Esophagus (tissue), 2 donors: Measurements from ENCODE around the gene NPAS3. TPM values are rescaled to one million over a fixed set of nuclear protein-coding genes. Genes with fewer than 3 reads are reported as not detected.
"Not testable (repeated sequence)": the region's sequence is repeated elsewhere in the genome, so short reads cannot be mapped to it uniquely, and the experiment has no call there.

Experiments
- H3K27ac ChIP-seq, 2 donors: one replicate each; pipeline ENCODE4 v1.5.1; 2013; ENCODE audit warnings: low read depth in 2 of 2, mild to moderate bottlenecking in 2 of 2, inconsistent platforms in 1 of 2, low read length in 1 of 2, moderate library complexity in 1 of 2
- H3K27me3 ChIP-seq, 2 donors: one replicate each; pipeline ENCODE4 v1.6.1; 2013; ENCODE audit warnings: low read length in 2 of 2, control low read depth in 1 of 2, mild to moderate bottlenecking in 1 of 2; ENCODE audit not compliant: insufficient read depth in 2 of 2, control insufficient read depth in 1 of 2
- H3K36me3 ChIP-seq, 2 donors: one replicate each; pipeline ENCODE4 v1.6.1; 2013; ENCODE audit warnings: low read length in 1 of 2; ENCODE audit not compliant: control insufficient read depth in 2 of 2, insufficient read depth in 2 of 2
- H3K4me1 ChIP-seq, 2 donors: one replicate each; pipeline ENCODE4 v1.6.1; 2013; ENCODE audit warnings: low read length in 1 of 2; ENCODE audit not compliant: control insufficient read depth in 2 of 2, insufficient read depth in 2 of 2
- H3K4me3 ChIP-seq, 2 donors: one replicate each; pipeline ENCODE4 v1.5.1; 2013; ENCODE audit warnings: low read length in 2 of 2, mild to moderate bottlenecking in 2 of 2, low read depth in 1 of 2, moderate library complexity in 1 of 2
- H3K9me3 ChIP-seq, 2 donors: one replicate each; pipeline ENCODE4 v1.6.1; 2013; ENCODE audit warnings: mild to moderate bottlenecking in 2 of 2, low read depth in 1 of 2, low read length in 1 of 2, moderate library complexity in 1 of 2; ENCODE audit not compliant: control insufficient read depth in 2 of 2, insufficient read depth in 1 of 2
- WGBS, 2 donors: extraction: QIAGEN DNeasy Blood & Tissue Kit; methylation state at CpG; one replicate each; pipeline ENCODE4 v1.1.7; 2013; 5-methylcytosine and 5-hydroxymethylcytosine counted together
- polyA plus RNA-seq, 2 donors: library from polyadenylated mRNA; stranded (reverse); fragments of 200-250 nt; gene quantifications; one replicate each; pipeline ENCODE4 v1.2.3, GENCODE V29; 2013
- donor health status: healthy with polysubstance abuse.
- donor health status: Bipolar disorder and iron deficiency.

Gene NPAS3
- polyA plus RNA-seq, 2 donors, result 0.08 to 0.13 TPM

DNA sequence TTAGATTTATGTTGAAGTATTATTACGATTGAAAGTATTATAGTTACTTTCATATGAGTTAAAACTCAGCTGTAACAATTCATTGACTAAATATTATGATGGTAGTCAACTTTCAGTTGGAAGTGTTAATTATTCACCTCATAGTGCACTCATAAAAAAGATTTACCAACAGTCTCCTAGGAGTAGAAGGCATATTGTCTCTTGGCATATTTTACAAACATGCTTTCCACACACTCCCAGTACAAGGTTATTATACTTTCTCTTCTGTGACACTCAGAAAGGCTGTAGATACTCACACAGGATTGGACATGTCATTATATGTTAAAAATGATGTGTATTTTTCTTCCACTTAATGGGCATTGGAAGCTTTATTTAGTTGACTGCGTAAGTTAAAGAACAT, 147.1 kb downstream of the NPAS3 start:
- Histone ChIP-seq H3K36me3 (no peaks in the 10 kb centered on the region), H3K4me3 (no peak overlapping the region), H3K4me1 (no peaks in the 10 kb centered on the region), H3K27ac (no peak overlapping the region), H3K27me3 (no peaks in the 10 kb centered on the region), H3K9me3 (peaks cover 0 to 2% of the 10 kb centered on the region in 2 donors)
- 94 to 97% methylated on average over 2 of the region's 2 CpGs for WGBS, 2 donors

GRCh38 chr14:33088274-33088673, 149.6 kb downstream of the NPAS3 start:
- not testable (repeated sequence) for H3K9me3 ChIP-seq, H3K27me3 ChIP-seq, H3K4me3 ChIP-seq, H3K4me1 ChIP-seq, H3K27ac ChIP-seq, H3K36me3 ChIP-seq
- WGBS, 2 donors, result 89 to 91% methylated on average over 11 of the region's 11 CpGs

GRCh38 chr14:33098016-33098415, 159.3 kb downstream of the NPAS3 start:
- Histone ChIP-seq H3K27ac (no peak overlapping the region), H3K9me3 (no peaks in the 10 kb centered on the region), H3K36me3 (no peaks in the 10 kb centered on the region), H3K4me3 (no peak overlapping the region), H3K27me3 (no peaks in the 10 kb centered on the region), H3K4me1 (no peaks in the 10 kb centered on the region)

DNA sequence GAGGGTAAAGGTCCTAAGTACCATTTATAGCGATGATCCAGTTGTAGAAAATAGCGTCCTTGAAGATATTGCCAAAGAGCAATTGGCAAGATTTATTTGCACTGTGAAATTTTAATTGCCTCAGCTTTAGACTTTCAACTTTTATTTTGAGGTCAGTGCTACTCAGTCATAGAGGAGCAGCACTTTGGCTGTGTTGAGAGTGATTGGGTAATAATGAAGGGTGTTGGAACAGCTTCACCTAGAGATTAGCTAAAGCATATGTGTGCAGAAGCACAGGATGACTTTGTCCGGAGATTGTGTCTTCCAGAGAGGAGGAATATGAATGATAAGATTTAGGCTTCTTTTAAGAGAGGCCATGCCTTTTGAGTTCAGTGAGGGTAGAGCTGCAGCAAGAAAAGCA, 164.8 kb downstream of the NPAS3 start:
- H3K4me1 ChIP-seq, result no peaks in the 10 kb centered on the region
- no peaks in the 10 kb centered on the region for H3K36me3 ChIP-seq
- no peak overlapping the region for H3K4me3 ChIP-seq
- no peak overlapping the region for H3K27ac ChIP-seq
- H3K27me3 ChIP-seq, result no peaks in the 10 kb centered on the region
- 62 to 68% methylated on average over 3 of the region's 3 CpGs for WGBS, 2 donors
- no peaks in the 10 kb centered on the region for H3K9me3 ChIP-seq

- Histone ChIP-seq H3K27ac (no peak overlapping the region), H3K9me3 (no peaks in the 10 kb centered on the region), H3K36me3 (no peaks in the 10 kb centered on the region), H3K4me1 (no peaks in the 10 kb centered on the region), H3K27me3 (no peaks in the 10 kb centered on the region), H3K4me3 (no peak overlapping the region)
- WGBS, 2 donors, result 83 to 85% methylated on average over 2 of the region's 2 CpGs
Observed at GRCh38 chr14:33103966-33104365, 165.3 kb downstream of the NPAS3 start.

DNA sequence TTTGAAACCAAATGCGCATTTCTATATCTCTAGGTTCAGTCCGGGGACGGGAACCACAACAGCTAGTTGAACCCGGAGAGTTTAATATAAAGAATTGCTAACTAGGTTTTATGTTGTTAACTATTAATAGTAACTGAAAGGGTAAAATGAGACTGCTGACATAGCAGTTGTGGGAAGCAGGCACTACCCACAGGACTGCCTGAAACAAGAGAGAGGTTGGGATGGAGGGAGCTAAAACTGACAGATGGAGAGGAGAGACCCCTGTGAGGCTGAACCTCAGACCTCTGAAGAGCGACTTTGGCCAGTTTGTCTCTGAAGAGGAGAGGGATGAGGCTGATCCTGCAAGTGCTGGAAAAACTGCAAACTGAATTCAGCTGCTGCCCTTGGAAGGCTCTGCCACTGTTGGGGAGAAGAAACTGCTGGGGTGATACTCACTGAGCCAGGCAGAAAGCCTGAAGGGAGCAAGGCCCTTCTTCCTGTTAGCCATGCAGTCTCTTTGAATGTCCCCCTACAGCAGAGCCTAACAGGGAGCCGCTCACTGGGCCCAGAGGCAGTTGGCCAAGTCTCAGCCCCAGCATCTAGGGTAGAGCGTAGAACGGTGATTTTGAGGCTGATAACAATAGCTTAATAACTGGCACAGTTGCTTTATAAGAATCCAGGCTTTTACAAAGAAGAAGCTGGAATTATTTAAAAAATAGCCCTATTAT, 172.2 kb downstream of the NPAS3 start:
- H3K4me1 ChIP-seq, result no peaks in the 10 kb centered on the region
- H3K36me3 ChIP-seq, result no peaks in the 10 kb centered on the region
- no peak overlapping the region for H3K4me3 ChIP-seq
- no peak overlapping the region for H3K27ac ChIP-seq
- 69 to 74% methylated on average over 8 of the region's 8 CpGs for WGBS, 2 donors
- no peaks in the 10 kb centered on the region for H3K9me3 ChIP-seq
- no peaks in the 10 kb centered on the region for H3K27me3 ChIP-seq

DNA sequence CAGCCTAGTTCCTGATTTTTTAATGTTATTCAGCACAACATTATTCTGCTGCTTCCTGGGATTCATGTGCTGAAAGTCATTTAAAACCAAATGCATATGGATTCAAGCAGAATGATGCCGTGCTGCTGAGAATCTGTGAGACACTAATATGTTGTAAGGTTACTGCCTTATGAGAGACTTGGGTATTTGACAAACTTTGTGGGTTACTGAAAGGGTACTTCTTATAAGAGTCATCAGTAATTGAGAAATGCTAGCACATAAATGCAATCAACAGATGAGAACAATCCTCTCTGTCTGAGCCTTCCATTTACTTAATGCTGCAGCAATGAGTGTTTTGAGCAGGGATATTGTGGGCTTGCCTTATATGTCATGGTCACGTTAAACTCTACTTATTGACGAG, 175.7 kb downstream of the NPAS3 start:
- no peaks in the 10 kb centered on the region for H3K4me1 ChIP-seq
- H3K36me3 ChIP-seq, result no peaks in the 10 kb centered on the region
- 81 to 87% methylated on average over 3 of the region's 3 CpGs for WGBS, 2 donors
- no peak overlapping the region for H3K4me3 ChIP-seq
- no peaks in the 10 kb centered on the region for H3K27me3 ChIP-seq
- no peak overlapping the region for H3K27ac ChIP-seq
- H3K9me3 ChIP-seq, result no peaks in the 10 kb centered on the region

DNA sequence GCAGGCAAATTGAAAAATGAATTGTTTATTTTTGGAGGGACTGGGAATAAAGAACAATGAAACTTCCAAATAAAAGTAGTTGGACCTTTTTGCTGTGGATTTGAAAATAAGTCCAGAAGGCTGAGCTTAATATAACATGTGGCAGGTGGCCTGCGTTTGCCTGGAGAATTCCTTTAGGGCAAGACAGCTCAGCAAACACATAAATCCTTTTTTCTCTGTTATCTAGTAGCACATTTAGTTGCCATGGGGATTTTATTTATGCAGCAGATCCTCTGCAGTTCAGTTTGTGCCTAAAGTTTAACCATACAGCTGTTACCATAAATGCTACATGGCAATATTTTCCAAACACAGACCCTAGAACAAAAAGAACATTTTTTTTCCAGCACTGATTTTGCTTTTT, 180.0 kb downstream of the NPAS3 start:
- Histone ChIP-seq H3K9me3 (no peaks in the 10 kb centered on the region), H3K27ac (no peak overlapping the region), H3K4me3 (no peak overlapping the region), H3K36me3 (no peaks in the 10 kb centered on the region), H3K27me3 (no peaks in the 10 kb centered on the region), H3K4me1 (no peaks in the 10 kb centered on the region)
- 15 to 20% methylated on average over 1 of the region's 1 CpG for whole genome bisulfite sequencing, 2 donors

GRCh38 chr14:33120341-33120740, 181.7 kb downstream of the NPAS3 start:
- Histone ChIP-seq H3K27me3 (no peaks in the 10 kb centered on the region), H3K36me3 (no peaks in the 10 kb centered on the region), H3K9me3 (no peaks in the 10 kb centered on the region), H3K27ac (no peak overlapping the region), H3K4me3 (no peak overlapping the region), H3K4me1 (no peaks in the 10 kb centered on the region)
- WGBS, 2 donors, result 57 to 69% methylated on average over 3 of the region's 3 CpGs

DNA sequence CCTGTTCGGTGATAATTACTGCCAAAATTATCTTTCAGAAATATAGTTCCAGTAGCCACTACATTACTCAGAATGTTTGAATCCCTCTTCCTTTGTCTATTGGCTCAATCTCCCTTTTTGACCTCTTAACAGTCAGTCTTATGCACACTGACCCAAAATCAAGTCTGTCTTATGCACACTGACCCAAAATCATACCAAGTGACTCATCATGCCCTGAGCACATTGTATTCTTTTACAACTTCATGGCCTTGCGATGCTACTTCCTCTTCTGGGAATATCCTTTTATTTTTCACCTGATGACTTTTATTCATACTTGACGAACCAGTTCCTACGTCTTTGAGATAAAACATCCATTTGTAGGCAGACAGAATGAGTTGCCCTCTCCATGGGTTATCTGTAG, 182.3 kb downstream of the NPAS3 start:
- no peaks in the 10 kb centered on the region for H3K4me1 ChIP-seq

More for the DNA sequence above, 182.3 kb downstream of the NPAS3 start:
- Histone ChIP-seq H3K4me3 (no peak overlapping the region), H3K9me3 (no peaks in the 10 kb centered on the region), H3K27me3 (no peaks in the 10 kb centered on the region), H3K27ac (no peak overlapping the region), H3K36me3 (no peaks in the 10 kb centered on the region)
- 57 to 60% methylated on average over 4 of the region's 4 CpGs for WGBS, 2 donors
